Umbilical cord (tissue), 2 donors: Measurements from ENCODE around the gene PNN. TPM values are rescaled to one million over a fixed set of nuclear protein-coding genes. Genes with fewer than 3 reads are reported as not detected.
"Not testable (repeated sequence)": the region's sequence is repeated elsewhere in the genome, so short reads cannot be mapped to it uniquely, and the experiment has no call there.

Experiments
- DNase-seq: peaks from one replicate; pipeline ENCODE4 v3.0.0-alpha.2; 2015; ENCODE audit warnings: low spot score
- total RNA-seq: library from RNA; depleted of rRNA; stranded (reverse); fragments of >200 nt; gene quantifications from one replicate; pipeline ENCODE4 v1.2.3, GENCODE V29; 2014; ENCODE audit warnings: low replicate concordance; ENCODE audit not compliant: insufficient read depth

Gene PNN
- 36.1 TPM for total RNA-seq

- DNase-seq = peak; percentile 100
Measured at GRCh38 chr14:39174560-39175444, at the start of gene PNN. PNN (plus strand) TSS chr14:39175254; CDS start chr14:39175280, 26 bp downstream.

GRCh38 chr14:39137835-39138234 is 37.2 kb upstream of the PNN start:
- DNase-seq = not testable (repeated sequence)

- peak; percentile 7 for DNase-seq
Measured at GRCh38 chr14:39138440-39138839, 36.6 kb upstream of the PNN start.

- DNase-seq = no peak
Measured at GRCh38 chr14:39140170-39140569, 34.9 kb upstream of the PNN start.

- not testable (repeated sequence) for DNase-seq
Measured at GRCh38 chr14:39141623-39142022, 33.4 kb upstream of the PNN start.

GRCh38 chr14:39143226-39143625 is 31.8 kb upstream of the PNN start:
- not testable (repeated sequence) for DNase-seq

GRCh38 chr14:39145266-39145966 is 29.6 kb upstream of the PNN start:
- no peak for DNase-seq

- DNase-seq = no peak
Measured at GRCh38 chr14:39154594-39155189, 20.4 kb upstream of the PNN start.

GRCh38 chr14:39157491-39157890 is 17.6 kb upstream of the PNN start:
- no peak for DNase-seq

GRCh38 chr14:39158222-39158858 is 16.7 kb upstream of the PNN start:
- no peak for DNase-seq

- DNase-seq = no peak
Measured at GRCh38 chr14:39160494-39160893, 14.6 kb upstream of the PNN start.

GRCh38 chr14:39167797-39168320 is 7.2 kb upstream of the PNN start:
- DNase-seq = not testable (repeated sequence)

GRCh38 chr14:39168591-39168990 is 6.5 kb upstream of the PNN start:
- DNase-seq = no peak

- peak; percentile 10 for DNase-seq
Measured at GRCh38 chr14:39169541-39169900, 5.5 kb upstream of the PNN start.

- no peak for DNase-seq
Measured at GRCh38 chr14:39173198-39173597, 1.9 kb upstream of the PNN start.

GRCh38 chr14:39175445-39176262 is 600 bp downstream of the PNN start:
- no peak for DNase-seq

GRCh38 chr14:39176263-39177167 is 1.5 kb downstream of the PNN start:
- DNase-seq = no peak

GRCh38 chr14:39177168-39177545 is 2.1 kb downstream of the PNN start:
- no peak for DNase-seq

- DNase-seq = no peak
Measured at GRCh38 chr14:39179042-39179441, 4.0 kb downstream of the PNN start.

- no peak for DNase-seq
Measured at GRCh38 chr14:39180553-39180952, 5.5 kb downstream of the PNN start.
